Cardiac fibroblast (primary cell): ENCODE measurements around the gene PTGFRN.
A peak's percentile ranks its signal among the peaks of the same experiment; 100 is the strongest.

Experiments
- DNase-seq, 2 donors: peaks; one replicate each; pipeline versions ENCODE4 v3.0.0 to v3.0.0-alpha.2; 2010; ENCODE audit warnings: low read depth in 2 of 2
- H3K4me3 ChIP-seq, 2 donors: replicated peaks in 1 of 2; 1 replicate in 1 of 2; 2 replicates in 1 of 2; pipeline ENCODE4 v1.5.1; 2011; ENCODE audit warnings: low read depth in 2 of 2, low read length in 2 of 2, mild to moderate bottlenecking in 2 of 2, moderate library complexity in 1 of 2
- TF ChIP-seq, protein P1 (sequence below): IDR thresholded peaks from one replicate; pipeline ENCODE4 v1.5.1; 2011; ENCODE audit warnings: low read depth, mild to moderate bottlenecking, low read length, inconsistent platforms

Gene PTGFRN

DNA sequence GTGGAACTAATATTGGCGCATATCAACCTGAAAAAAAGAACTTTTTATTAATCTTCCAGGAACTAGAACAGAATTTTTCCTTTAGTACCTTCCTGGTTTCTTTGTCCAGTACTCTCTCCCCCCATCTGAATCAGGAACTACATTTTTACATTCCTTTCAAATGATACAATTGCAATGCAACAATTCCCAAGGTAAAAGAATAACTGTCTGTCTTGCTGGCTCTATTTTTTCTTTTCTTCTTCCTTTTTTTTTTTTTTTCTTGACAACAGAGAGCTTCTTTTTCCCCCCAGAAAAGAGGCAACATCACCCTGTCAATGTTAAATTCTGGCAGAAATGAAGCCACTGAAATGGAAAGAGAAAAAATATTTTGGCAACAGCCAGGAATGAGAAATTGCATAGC, 87.3 kb downstream of the PTGFRN start:
- TF ChIP-seq, protein P1, sequence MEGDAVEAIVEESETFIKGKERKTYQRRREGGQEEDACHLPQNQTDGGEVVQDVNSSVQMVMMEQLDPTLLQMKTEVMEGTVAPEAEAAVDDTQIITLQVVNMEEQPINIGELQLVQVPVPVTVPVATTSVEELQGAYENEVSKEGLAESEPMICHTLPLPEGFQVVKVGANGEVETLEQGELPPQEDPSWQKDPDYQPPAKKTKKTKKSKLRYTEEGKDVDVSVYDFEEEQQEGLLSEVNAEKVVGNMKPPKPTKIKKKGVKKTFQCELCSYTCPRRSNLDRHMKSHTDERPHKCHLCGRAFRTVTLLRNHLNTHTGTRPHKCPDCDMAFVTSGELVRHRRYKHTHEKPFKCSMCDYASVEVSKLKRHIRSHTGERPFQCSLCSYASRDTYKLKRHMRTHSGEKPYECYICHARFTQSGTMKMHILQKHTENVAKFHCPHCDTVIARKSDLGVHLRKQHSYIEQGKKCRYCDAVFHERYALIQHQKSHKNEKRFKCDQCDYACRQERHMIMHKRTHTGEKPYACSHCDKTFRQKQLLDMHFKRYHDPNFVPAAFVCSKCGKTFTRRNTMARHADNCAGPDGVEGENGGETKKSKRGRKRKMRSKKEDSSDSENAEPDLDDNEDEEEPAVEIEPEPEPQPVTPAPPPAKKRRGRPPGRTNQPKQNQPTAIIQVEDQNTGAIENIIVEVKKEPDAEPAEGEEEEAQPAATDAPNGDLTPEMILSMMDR = no peak
- DNase-seq = peak; percentile 65 to 74
- no peak overlapping the region for H3K4me3 ChIP-seq

DNA sequence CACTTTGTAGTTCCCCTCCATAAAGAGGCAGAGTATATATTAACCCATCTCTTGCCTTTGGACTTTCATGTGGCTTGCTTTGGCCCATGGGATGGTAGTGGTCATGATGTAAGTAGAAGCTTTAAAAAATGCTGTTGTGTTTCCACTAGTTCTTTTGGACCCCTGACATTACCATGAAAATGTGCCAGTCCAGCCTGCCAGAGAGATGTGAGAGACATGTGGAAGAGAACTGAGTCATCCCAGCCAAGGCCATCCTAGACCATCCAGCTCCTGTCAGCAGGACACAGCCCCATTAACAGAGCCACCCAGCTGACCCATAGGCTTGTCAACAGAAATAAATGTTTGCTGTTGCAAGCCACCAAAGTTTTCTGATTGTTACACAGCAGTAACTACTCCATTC, 87.9 kb downstream of the PTGFRN start:
- H3K4me3 ChIP-seq = no peak overlapping the region
- TF ChIP-seq, protein P1 = no peak
- DNase-seq = peak in 1 of 2 donors; percentile 38

DNA sequence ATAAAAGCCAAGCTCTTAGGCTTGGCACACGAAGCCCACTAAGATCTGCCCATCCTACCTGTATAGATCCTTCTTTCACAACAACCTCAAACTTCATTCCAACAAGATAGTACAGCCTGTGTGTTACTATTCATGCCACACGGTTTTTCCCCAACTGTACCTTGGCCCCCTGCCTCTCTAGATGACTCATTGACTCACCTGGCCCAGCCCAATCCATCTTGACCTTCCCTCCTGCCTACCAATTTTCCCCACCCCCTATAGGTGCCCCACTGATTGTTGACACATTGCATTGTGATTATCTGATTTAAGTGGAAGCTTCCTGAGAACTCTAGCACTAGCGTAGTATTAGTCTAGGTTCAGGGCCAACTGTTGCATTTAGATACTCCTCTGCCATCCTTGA, 89.9 kb downstream of the PTGFRN start:
- TF ChIP-seq, protein P1 = no peak
- H3K4me3 ChIP-seq = no peak overlapping the region
- DNase-seq = no peak

DNA sequence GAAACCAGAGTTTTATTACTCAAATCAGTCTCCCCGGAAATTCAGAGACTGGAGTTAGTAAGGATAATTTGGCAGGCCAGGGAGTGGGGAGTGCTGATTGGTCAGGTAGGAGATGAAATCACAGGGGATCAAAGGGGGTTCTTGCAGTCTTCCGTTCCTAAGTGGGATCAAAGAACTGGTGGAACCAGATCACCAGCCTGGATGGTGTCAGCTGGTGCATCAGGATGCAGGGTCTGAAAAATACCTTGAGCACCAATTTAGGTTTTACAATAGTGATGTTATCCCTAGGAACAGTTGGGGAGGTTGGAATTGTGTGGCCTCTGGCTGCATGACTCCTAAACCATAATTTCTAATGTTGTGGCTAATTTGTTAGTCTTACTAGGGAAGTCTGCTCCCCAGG, 90.4 kb downstream of the PTGFRN start:
- TF ChIP-seq, protein P1 = no peak
- H3K4me3 ChIP-seq = no peak overlapping the region
- DNase-seq = no peak

DNA sequence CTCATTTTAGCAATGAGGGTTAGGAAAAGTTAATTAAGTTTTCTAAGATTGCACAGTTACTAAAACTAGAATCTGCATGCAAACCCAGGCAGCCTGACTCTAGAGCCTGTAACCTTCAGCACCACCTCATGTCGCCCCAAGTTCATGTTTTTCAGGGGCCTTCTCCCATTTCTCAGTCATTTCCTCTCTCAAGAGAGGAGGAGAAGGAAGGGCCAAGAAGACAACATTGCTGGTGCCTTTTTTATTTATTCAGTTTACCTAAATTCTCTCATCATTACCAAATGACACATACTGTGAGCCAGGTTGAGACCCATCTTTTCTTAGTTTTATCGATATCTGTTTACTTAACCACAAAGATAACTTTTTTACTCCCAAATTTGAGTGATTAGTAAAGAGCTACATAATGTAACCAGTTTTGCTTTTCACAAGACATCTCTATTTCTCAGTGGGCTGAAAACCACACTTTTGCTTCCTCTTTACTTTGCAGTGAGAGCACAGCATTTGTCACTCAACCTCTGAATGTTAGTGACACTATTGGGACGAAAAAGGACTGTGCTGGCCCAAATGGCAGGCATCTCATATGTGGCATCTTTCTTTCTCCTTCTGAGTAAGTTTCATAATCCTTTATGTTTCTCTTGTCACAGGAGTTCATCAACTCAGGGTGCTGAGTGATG, 91.7 kb downstream of the PTGFRN start, which contains the start of gene CD101:
Gene CD101, plus strand, starts transcription at position 507 of the 674 bp plus-strand sequence. Its CDS starts 58 bp downstream, at position 565.
- DNase-seq = no peak
- no peak within 1 kb of the TSS for H3K4me3 ChIP-seq
- TF ChIP-seq, protein P1 = no peak

DNA sequence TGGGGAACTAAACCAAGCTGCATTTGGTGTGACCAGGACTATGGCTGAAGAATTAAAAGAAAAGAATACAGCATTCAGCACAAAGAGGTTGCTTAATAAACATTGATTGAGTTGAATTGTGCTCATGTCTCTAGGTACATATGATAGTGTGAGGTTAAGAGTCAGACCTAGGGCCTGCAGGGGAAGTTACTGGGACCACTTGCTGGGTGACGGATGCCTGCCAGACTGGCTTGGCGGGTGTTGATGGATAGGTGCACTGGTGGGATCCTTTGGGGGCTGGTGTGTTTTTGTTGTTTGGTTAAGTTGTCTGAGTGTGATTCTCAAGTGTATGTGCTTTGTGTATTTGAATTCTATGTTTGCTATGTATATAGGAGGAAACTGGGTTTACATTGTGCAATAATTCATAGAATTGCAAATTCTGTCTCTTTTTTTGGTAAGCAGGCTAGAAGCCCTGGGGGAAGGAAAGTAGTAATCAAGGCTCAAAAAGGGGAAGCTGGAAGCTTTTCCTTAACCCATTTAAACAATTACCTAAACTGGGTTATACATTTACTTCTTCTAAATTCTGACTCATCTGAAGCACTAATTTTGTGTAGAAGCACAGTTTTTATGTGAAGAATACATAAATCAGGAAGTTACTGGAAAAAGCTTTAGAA, 93.6 kb downstream of the PTGFRN start:
- no peak for DNase-seq
- H3K4me3 ChIP-seq = no peak overlapping the region
- TF ChIP-seq, protein P1 = no peak
